ENCODE data around the gene LGMN. TPM values are rescaled to one million over a fixed set of nuclear protein-coding genes. Genes with fewer than 3 reads are reported as not detected.

Gene LGMN
- polyA plus RNA-seq, 1 donor from 2014 or later = 48.0 TPM

DNA sequence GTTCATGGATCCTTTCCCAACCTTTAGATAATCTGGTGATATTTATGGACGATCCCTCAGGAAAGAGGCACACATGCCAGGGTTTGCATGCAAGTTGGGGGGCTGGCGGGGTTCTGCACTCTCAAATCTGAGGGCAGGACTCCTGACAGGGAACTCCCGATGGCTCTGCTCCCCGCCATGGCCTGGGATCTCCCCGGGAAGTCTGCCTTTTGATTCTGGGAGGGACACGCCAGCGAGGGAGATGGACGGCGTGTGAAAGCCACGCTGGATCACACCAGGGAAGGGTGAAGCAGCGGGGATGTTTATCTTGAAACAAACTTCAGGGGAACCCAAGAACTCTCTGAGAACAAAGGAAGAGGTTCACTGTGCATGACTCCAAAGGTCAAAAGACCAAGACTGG lies 43.6 kb downstream of the LGMN start:
- Histone ChIP-seq H3F3A (ENCODE audit: insufficient read depth, low read length, poor library complexity, severe bottlenecking) (no peaks in the 10 kb centered on the region), H4K20me1 (ENCODE audit: insufficient read depth) (no peaks in the 10 kb centered on the region), H3K36me3 (ENCODE audit: insufficient read depth, low read length) (no peaks in the 10 kb centered on the region), H3K4me3 (ENCODE audit: low read length) (no peak overlapping the region), H3K9me2 (ENCODE audit: insufficient read depth, low read length) (no peaks in the 10 kb centered on the region), H3K9me3 (ENCODE audit: low read length) (no peaks in the 10 kb centered on the region), H3K27ac (ENCODE audit: low read length) (no peak overlapping the region), H2AFZ (ENCODE audit: low read depth, low read length) (no peak overlapping the region), H3K9ac (ENCODE audit: low read length) (no peak overlapping the region), H3K4me2 (ENCODE audit: low read length) (no peak overlapping the region), H3K79me2 (replicated peaks; ENCODE audit: insufficient read depth, low read length) (no peaks in the 10 kb centered on the region), H3K27me3 (ENCODE audit: insufficient read depth, low read depth, low read length) (no peaks in the 10 kb centered on the region)
- TF ChIP-seq RAD21 (conservative IDR thresholded peaks at IDR 0.05) = no peak
- no peak for TF ChIP-seq MXI1 (conservative IDR thresholded peaks at IDR 0.05; ENCODE audit: poor library complexity, severe bottlenecking)
- no peak for TF ChIP-seq SMC3 (conservative IDR thresholded peaks at IDR 0.05; ENCODE audit: poor library complexity)
- TF ChIP-seq, protein P1, sequence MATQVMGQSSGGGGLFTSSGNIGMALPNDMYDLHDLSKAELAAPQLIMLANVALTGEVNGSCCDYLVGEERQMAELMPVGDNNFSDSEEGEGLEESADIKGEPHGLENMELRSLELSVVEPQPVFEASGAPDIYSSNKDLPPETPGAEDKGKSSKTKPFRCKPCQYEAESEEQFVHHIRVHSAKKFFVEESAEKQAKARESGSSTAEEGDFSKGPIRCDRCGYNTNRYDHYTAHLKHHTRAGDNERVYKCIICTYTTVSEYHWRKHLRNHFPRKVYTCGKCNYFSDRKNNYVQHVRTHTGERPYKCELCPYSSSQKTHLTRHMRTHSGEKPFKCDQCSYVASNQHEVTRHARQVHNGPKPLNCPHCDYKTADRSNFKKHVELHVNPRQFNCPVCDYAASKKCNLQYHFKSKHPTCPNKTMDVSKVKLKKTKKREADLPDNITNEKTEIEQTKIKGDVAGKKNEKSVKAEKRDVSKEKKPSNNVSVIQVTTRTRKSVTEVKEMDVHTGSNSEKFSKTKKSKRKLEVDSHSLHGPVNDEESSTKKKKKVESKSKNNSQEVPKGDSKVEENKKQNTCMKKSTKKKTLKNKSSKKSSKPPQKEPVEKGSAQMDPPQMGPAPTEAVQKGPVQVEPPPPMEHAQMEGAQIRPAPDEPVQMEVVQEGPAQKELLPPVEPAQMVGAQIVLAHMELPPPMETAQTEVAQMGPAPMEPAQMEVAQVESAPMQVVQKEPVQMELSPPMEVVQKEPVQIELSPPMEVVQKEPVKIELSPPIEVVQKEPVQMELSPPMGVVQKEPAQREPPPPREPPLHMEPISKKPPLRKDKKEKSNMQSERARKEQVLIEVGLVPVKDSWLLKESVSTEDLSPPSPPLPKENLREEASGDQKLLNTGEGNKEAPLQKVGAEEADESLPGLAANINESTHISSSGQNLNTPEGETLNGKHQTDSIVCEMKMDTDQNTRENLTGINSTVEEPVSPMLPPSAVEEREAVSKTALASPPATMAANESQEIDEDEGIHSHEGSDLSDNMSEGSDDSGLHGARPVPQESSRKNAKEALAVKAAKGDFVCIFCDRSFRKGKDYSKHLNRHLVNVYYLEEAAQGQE (IDR thresholded peaks at IDR 0.05; ENCODE audit: borderline replicate concordance) = no peak
- TF ChIP-seq, protein P2, sequence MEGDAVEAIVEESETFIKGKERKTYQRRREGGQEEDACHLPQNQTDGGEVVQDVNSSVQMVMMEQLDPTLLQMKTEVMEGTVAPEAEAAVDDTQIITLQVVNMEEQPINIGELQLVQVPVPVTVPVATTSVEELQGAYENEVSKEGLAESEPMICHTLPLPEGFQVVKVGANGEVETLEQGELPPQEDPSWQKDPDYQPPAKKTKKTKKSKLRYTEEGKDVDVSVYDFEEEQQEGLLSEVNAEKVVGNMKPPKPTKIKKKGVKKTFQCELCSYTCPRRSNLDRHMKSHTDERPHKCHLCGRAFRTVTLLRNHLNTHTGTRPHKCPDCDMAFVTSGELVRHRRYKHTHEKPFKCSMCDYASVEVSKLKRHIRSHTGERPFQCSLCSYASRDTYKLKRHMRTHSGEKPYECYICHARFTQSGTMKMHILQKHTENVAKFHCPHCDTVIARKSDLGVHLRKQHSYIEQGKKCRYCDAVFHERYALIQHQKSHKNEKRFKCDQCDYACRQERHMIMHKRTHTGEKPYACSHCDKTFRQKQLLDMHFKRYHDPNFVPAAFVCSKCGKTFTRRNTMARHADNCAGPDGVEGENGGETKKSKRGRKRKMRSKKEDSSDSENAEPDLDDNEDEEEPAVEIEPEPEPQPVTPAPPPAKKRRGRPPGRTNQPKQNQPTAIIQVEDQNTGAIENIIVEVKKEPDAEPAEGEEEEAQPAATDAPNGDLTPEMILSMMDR (IDR thresholded peaks at IDR 0.05; ENCODE audit: poor library complexity, severe bottlenecking) = no peak
- TF ChIP-seq POLR2AphosphoS5 (IDR thresholded peaks at IDR 0.05) = no peak
- no peak for TF ChIP-seq EZH2 (IDR thresholded peaks at IDR 0.05; ENCODE audit: borderline replicate concordance, insufficient read depth, low read length, poor library complexity, severe bottlenecking)
- no peak for TF ChIP-seq EP300 (conservative IDR thresholded peaks at IDR 0.05; ENCODE audit: poor library complexity, severe bottlenecking)
- no peak for TF ChIP-seq TAF1 (IDR thresholded peaks at IDR 0.05; ENCODE audit: low read depth)

DNA sequence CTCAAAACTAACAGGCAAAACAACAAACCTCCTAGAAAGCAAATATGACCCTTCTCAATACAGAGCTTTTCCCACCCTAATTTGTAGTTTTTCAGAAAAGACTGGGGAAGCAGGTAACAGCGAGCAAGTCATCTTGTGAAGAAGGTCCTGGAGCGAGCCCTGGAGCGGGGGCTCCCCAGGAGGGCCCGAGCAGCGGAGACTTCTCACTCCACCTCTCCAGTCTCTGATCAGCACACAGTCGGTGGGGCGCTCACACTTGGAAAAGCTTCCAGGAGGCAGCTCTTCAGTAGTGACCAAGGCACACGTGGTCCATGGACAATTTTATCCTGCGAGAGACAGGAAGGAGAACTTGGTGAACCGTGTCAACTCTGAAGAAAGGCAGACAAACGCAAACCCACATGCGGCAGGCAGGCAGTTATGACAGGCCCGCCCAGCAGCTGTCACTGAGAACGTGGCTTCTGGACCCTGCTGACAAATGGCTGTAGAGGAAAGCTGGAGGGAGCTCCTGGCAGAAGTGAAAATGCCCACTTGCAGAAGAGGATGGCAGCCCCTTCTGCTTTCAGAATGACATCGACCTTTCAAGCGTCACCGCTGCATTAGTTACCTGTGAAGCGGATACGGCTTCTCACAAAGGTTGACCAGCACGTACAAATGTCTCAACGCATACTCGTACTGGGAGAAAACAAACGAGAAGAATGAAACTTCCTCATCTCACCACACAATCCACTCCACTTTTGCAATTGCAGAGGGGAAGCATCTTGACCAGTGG lies 44.2 kb downstream of the LGMN start:
- H3K4me3 ChIP-seq (ENCODE audit: low read length) = no peak overlapping the region
- no peaks in the 10 kb centered on the region for H3K27me3 ChIP-seq (ENCODE audit: insufficient read depth, low read depth, low read length)
- no peak overlapping the region for H3K4me2 ChIP-seq (ENCODE audit: low read length)
- no peak overlapping the region for H2AFZ ChIP-seq (ENCODE audit: low read depth, low read length)
- TF ChIP-seq SMC3 (conservative IDR thresholded peaks at IDR 0.05; ENCODE audit: poor library complexity) = no peak
- no peak for TF ChIP-seq EP300 (conservative IDR thresholded peaks at IDR 0.05; ENCODE audit: poor library complexity, severe bottlenecking)
- no peak for TF ChIP-seq RAD21 (conservative IDR thresholded peaks at IDR 0.05)
- TF ChIP-seq TAF1 (IDR thresholded peaks at IDR 0.05; ENCODE audit: low read depth) = no peak
- no peak for TF ChIP-seq EZH2 (IDR thresholded peaks at IDR 0.05; ENCODE audit: borderline replicate concordance, insufficient read depth, low read length, poor library complexity, severe bottlenecking)
- TF ChIP-seq, protein P2 (IDR thresholded peaks at IDR 0.05; ENCODE audit: poor library complexity, severe bottlenecking) = no peak
- no peak for TF ChIP-seq POLR2AphosphoS5 (IDR thresholded peaks at IDR 0.05)
- TF ChIP-seq MXI1 (conservative IDR thresholded peaks at IDR 0.05; ENCODE audit: poor library complexity, severe bottlenecking) = no peak
- TF ChIP-seq, protein P1 (IDR thresholded peaks at IDR 0.05; ENCODE audit: borderline replicate concordance) = no peak
- H3K36me3 ChIP-seq (ENCODE audit: insufficient read depth, low read length) = no peaks in the 10 kb centered on the region
- no peak overlapping the region for H3K27ac ChIP-seq (ENCODE audit: low read length)
- no peaks in the 10 kb centered on the region for H3K79me2 ChIP-seq (replicated peaks; ENCODE audit: insufficient read depth, low read length)
- no peaks in the 10 kb centered on the region for H4K20me1 ChIP-seq (ENCODE audit: insufficient read depth)
- H3K9ac ChIP-seq (ENCODE audit: low read length) = no peak overlapping the region
- H3K9me2 ChIP-seq (ENCODE audit: insufficient read depth, low read length) = no peaks in the 10 kb centered on the region
- no peaks in the 10 kb centered on the region for H3K9me3 ChIP-seq (ENCODE audit: low read length)
- H3F3A ChIP-seq (ENCODE audit: insufficient read depth, low read length, poor library complexity, severe bottlenecking) = no peaks in the 10 kb centered on the region

Measured in neural cell (in vitro differentiated cells).